ENCODE results near the gene NPC1L1. TPM values are rescaled to one million over a fixed set of nuclear protein-coding genes. Genes with fewer than 3 reads are reported as not detected.

NPC1L1 gene
- polyA plus RNA-seq, 1 donor from 2014 or later: not detected

DNA sequence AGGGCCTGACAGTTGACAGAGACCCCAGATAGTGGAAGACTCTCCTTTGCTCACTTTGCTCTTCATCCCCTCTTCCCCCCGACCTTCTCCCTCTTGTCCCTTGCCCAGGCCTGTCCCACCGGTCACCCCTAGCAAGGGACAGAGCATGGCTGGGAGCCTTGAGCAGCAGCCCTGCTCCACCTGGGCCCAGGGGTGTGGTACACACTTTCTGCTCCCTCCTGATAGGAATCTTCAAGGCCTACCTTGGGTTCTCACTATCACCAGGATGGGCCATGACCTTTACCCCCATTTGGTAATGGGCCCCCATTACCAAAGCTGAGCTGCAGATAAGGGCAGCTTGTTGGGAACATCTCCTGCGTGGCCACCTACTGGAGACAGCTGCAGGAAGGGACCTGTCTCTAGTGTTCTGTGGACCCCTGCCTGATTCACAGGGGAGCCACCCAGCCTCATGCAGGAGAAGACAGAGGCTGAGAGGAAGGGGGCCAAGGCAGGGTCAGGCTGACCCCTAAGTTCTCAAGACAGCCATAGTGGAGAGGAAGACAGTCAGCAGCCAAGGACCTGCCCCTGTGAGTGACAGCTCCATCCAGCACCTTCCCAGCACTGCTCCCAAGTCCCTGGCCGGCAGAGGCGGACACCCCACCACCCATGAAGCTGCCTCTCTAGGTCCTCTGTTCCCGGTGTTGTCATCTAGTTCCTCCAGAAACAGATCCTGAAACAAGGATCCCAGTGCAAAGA is 913 bp upstream of the NPC1L1 start:
- Histone ChIP-seq H3K4me3 (ENCODE audit: low read length) (no peak overlapping the region), H3K9me3 (ENCODE audit: low read length) (no peaks in the 10 kb centered on the region), H3K4me2 (ENCODE audit: low read length) (no peak overlapping the region), H3K9ac (ENCODE audit: low read length) (no peak overlapping the region), H3K27ac (ENCODE audit: low read length) (no peak overlapping the region), H3K36me3 (ENCODE audit: insufficient read depth, low read length) (no peaks in the 10 kb centered on the region), H3K27me3 (ENCODE audit: insufficient read depth, low read depth, low read length) (no peaks in the 10 kb centered on the region), H3F3A (ENCODE audit: insufficient read depth, low read length, poor library complexity, severe bottlenecking) (no peaks in the 10 kb centered on the region), H3K9me2 (ENCODE audit: insufficient read depth, low read length) (no peaks in the 10 kb centered on the region), H2AFZ (ENCODE audit: low read depth, low read length) (no peak overlapping the region), H3K79me2 (replicated peaks; ENCODE audit: insufficient read depth, low read length) (no peaks in the 10 kb centered on the region), H4K20me1 (ENCODE audit: insufficient read depth) (no peaks in the 10 kb centered on the region)
- TF ChIP-seq TAF1 (IDR thresholded peaks at IDR 0.05; ENCODE audit: low read depth): no peak
- no peak for TF ChIP-seq MXI1 (conservative IDR thresholded peaks at IDR 0.05; ENCODE audit: poor library complexity, severe bottlenecking)
- no peak for TF ChIP-seq RAD21 (conservative IDR thresholded peaks at IDR 0.05)
- TF ChIP-seq, protein P1, sequence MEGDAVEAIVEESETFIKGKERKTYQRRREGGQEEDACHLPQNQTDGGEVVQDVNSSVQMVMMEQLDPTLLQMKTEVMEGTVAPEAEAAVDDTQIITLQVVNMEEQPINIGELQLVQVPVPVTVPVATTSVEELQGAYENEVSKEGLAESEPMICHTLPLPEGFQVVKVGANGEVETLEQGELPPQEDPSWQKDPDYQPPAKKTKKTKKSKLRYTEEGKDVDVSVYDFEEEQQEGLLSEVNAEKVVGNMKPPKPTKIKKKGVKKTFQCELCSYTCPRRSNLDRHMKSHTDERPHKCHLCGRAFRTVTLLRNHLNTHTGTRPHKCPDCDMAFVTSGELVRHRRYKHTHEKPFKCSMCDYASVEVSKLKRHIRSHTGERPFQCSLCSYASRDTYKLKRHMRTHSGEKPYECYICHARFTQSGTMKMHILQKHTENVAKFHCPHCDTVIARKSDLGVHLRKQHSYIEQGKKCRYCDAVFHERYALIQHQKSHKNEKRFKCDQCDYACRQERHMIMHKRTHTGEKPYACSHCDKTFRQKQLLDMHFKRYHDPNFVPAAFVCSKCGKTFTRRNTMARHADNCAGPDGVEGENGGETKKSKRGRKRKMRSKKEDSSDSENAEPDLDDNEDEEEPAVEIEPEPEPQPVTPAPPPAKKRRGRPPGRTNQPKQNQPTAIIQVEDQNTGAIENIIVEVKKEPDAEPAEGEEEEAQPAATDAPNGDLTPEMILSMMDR (IDR thresholded peaks at IDR 0.05; ENCODE audit: poor library complexity, severe bottlenecking): no peak
- no peak for TF ChIP-seq REST (IDR thresholded peaks at IDR 0.05; ENCODE audit: borderline replicate concordance)
- TF ChIP-seq EZH2 (IDR thresholded peaks at IDR 0.05; ENCODE audit: borderline replicate concordance, insufficient read depth, low read length, poor library complexity, severe bottlenecking): no peak
- TF ChIP-seq EP300 (conservative IDR thresholded peaks at IDR 0.05; ENCODE audit: poor library complexity, severe bottlenecking): no peak
- TF ChIP-seq POLR2AphosphoS5 (IDR thresholded peaks at IDR 0.05): no peak
- no peak for TF ChIP-seq SMC3 (conservative IDR thresholded peaks at IDR 0.05; ENCODE audit: poor library complexity)

DNA sequence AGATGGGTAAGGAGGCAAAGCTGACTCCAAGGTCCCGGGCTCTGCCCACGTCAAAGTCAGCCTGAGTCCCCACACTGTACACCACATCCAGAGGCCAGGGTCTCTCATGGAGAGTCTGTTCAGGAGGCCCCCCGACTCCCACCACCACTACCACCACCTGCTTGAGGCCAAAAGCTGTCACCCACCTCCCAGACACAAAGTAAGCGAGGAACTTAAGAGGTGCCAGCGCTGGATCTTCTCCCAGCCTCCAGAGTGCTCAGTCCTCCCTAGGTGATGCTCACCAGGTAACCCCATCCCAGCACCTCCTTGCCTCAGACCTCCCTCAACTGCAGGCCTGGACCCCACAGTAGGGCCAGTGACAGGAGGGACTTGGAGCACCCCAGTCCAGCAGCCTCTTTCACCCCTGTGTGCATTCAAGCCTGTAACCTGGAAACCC is 520 bp downstream of the NPC1L1 start:
- Histone ChIP-seq H3K36me3 (ENCODE audit: insufficient read depth, low read length) (no peaks in the 10 kb centered on the region), H3F3A (ENCODE audit: insufficient read depth, low read length, poor library complexity, severe bottlenecking) (no peaks in the 10 kb centered on the region), H3K9me3 (ENCODE audit: low read length) (no peaks in the 10 kb centered on the region), H3K9ac (ENCODE audit: low read length) (no peak overlapping the region), H4K20me1 (ENCODE audit: insufficient read depth) (no peaks in the 10 kb centered on the region), H3K4me3 (ENCODE audit: low read length) (no peak overlapping the region), H3K9me2 (ENCODE audit: insufficient read depth, low read length) (no peaks in the 10 kb centered on the region), H3K27ac (ENCODE audit: low read length) (no peak overlapping the region), H3K4me2 (ENCODE audit: low read length) (no peak overlapping the region), H2AFZ (ENCODE audit: low read depth, low read length) (no peak overlapping the region), H3K27me3 (ENCODE audit: insufficient read depth, low read depth, low read length) (no peaks in the 10 kb centered on the region), H3K79me2 (replicated peaks; ENCODE audit: insufficient read depth, low read length) (no peaks in the 10 kb centered on the region)
- TF ChIP-seq EZH2 (IDR thresholded peaks at IDR 0.05; ENCODE audit: borderline replicate concordance, insufficient read depth, low read length, poor library complexity, severe bottlenecking): no peak
- TF ChIP-seq MXI1 (conservative IDR thresholded peaks at IDR 0.05; ENCODE audit: poor library complexity, severe bottlenecking): no peak
- TF ChIP-seq POLR2AphosphoS5 (IDR thresholded peaks at IDR 0.05): no peak
- TF ChIP-seq RAD21 (conservative IDR thresholded peaks at IDR 0.05): no peak
- TF ChIP-seq TAF1 (IDR thresholded peaks at IDR 0.05; ENCODE audit: low read depth): no peak
- TF ChIP-seq EP300 (conservative IDR thresholded peaks at IDR 0.05; ENCODE audit: poor library complexity, severe bottlenecking): no peak
- TF ChIP-seq SMC3 (conservative IDR thresholded peaks at IDR 0.05; ENCODE audit: poor library complexity): no peak
- TF ChIP-seq REST (IDR thresholded peaks at IDR 0.05; ENCODE audit: borderline replicate concordance): no peak
- TF ChIP-seq, protein P1 (IDR thresholded peaks at IDR 0.05; ENCODE audit: poor library complexity, severe bottlenecking): no peak

All from neural cell (in vitro differentiated cells).